Central memory CD8-positive, alpha-beta T cell (primary cell): ENCODE measurements around the gene FSTL3.
A peak's percentile ranks its signal among the peaks of the same experiment; 100 is the strongest.

Source experiments
- ATAC-seq: fragments of 150-1000 bp; cut with Tn5 transposase; replicated peaks from 2 replicates; pipeline ENCODE4 v1.10.0; 2022; ENCODE audit warnings: mild to moderate bottlenecking, moderate FRiP score, moderate number of reproducible peaks; ENCODE audit not compliant: poor library complexity, severe bottlenecking; ENCODE audit errors: extremely low read depth
- DNase-seq, 2 donors: peaks; one replicate each; pipeline ENCODE4 v3.0.0; 2021; ENCODE audit warnings: low spot score in 2 of 2
- H3K27ac Mint-ChIP-seq: one replicate; pipeline ENCODE4 v1.8.0; 2022; ENCODE audit warnings: low read depth, mild to moderate bottlenecking, moderate library complexity, mixed read lengths
- H3K27me3 Mint-ChIP-seq: one replicate; pipeline ENCODE4 v1.8.0; 2022; ENCODE audit warnings: mixed read lengths
- H3K36me3 Mint-ChIP-seq: one replicate; pipeline ENCODE4 v1.8.0; 2022; ENCODE audit warnings: mild to moderate bottlenecking, moderate library complexity, mixed read lengths; ENCODE audit not compliant: insufficient read depth
- H3K4me1 Mint-ChIP-seq: one replicate; pipeline ENCODE4 v1.8.0; 2022; ENCODE audit warnings: mixed read lengths
- H3K4me3 Mint-ChIP-seq: one replicate; pipeline ENCODE4 v1.8.0; 2022; ENCODE audit warnings: mild to moderate bottlenecking, moderate library complexity, mixed read lengths
- H3K9me3 Mint-ChIP-seq: one replicate; pipeline ENCODE4 v1.8.0; 2022; ENCODE audit warnings: mixed read lengths

FSTL3 gene

GRCh38 chr19:639253-640160 is 36.7 kb upstream of the FSTL3 start, which contains the start of gene FGF22:
Gene FGF22, plus strand, starts transcription at chr19:639879. Its CDS starts 47 bp downstream, at chr19:639926.
- peak within 1 kb of the TSS; percentile 98 for H3K27ac Mint-ChIP-seq
- ATAC-seq (peak; percentile 95), DNase-seq (peak; percentile 84 to 90)
- H3K9me3 Mint-ChIP-seq, result no peaks in the 10 kb centered on the region
- H3K36me3 Mint-ChIP-seq, result peaks cover 5% of the 10 kb centered on the region
- no peaks in the 10 kb centered on the region for H3K27me3 Mint-ChIP-seq
- H3K4me3 Mint-ChIP-seq, result peak within 1 kb of the TSS; percentile 78
- peaks cover 20% of the 10 kb centered on the region for H3K4me1 Mint-ChIP-seq

GRCh38 chr19:640161-640558 is 36.0 kb upstream of the FSTL3 start:
- Mint-ChIP-seq H3K27ac (no peak overlapping the region), H3K4me1 (peaks cover 20% of the 10 kb centered on the region), H3K27me3 (no peaks in the 10 kb centered on the region), H3K9me3 (no peaks in the 10 kb centered on the region), H3K4me3 (peak overlapping the region; percentile 29), H3K36me3 (peaks cover 6% of the 10 kb centered on the region)
- DNase-seq (no peak), ATAC-seq (no peak)

GRCh38 chr19:640606-641189 is 35.5 kb upstream of the FSTL3 start:
- no peak for ATAC-seq
- peak overlapping the region; percentile 89 for H3K27ac Mint-ChIP-seq
- no peak overlapping the region for H3K4me3 Mint-ChIP-seq

GRCh38 chr19:641702-642101 is 34.5 kb upstream of the FSTL3 start:
- H3K9me3 Mint-ChIP-seq, result no peaks in the 10 kb centered on the region
- no peak overlapping the region for H3K4me3 Mint-ChIP-seq
- no peak for ATAC-seq
- H3K27ac Mint-ChIP-seq, result peak overlapping the region; percentile 89
- H3K4me1 Mint-ChIP-seq, result peaks cover 20% of the 10 kb centered on the region
- DNase-seq, result no peak
- peaks cover 14% of the 10 kb centered on the region for H3K36me3 Mint-ChIP-seq
- no peaks in the 10 kb centered on the region for H3K27me3 Mint-ChIP-seq

More at GRCh38 chr19:640606-641189, 35.5 kb upstream of the FSTL3 start:
- H3K27me3 Mint-ChIP-seq, result no peaks in the 10 kb centered on the region
- peaks cover 20% of the 10 kb centered on the region for H3K4me1 Mint-ChIP-seq
- H3K9me3 Mint-ChIP-seq, result no peaks in the 10 kb centered on the region
- no peak for DNase-seq
- H3K36me3 Mint-ChIP-seq, result peaks cover 10% of the 10 kb centered on the region

GRCh38 chr19:642767-643727 is 33.1 kb upstream of the FSTL3 start:
- Mint-ChIP-seq H3K27me3 (no peaks in the 10 kb centered on the region), H3K4me3 (no peak overlapping the region), H3K4me1 (peaks cover 16% of the 10 kb centered on the region), H3K27ac (no peak overlapping the region), H3K36me3 (peaks cover 16% of the 10 kb centered on the region), H3K9me3 (no peaks in the 10 kb centered on the region)
- DNase-seq, result no peak
- no peak for ATAC-seq

- Mint-ChIP-seq H3K27me3 (no peaks in the 10 kb centered on the region), H3K4me3 (no peak overlapping the region), H3K4me1 (peaks cover 16% of the 10 kb centered on the region), H3K36me3 (peaks cover 19% of the 10 kb centered on the region), H3K9me3 (no peaks in the 10 kb centered on the region), H3K27ac (no peak overlapping the region)
- ATAC-seq, result no peak
- no peak for DNase-seq
Measured at GRCh38 chr19:643736-644135, 32.5 kb upstream of the FSTL3 start.

GRCh38 chr19:644363-644762 is 31.8 kb upstream of the FSTL3 start:
- no peak for ATAC-seq
- no peaks in the 10 kb centered on the region for H3K9me3 Mint-ChIP-seq
- peaks cover 12% of the 10 kb centered on the region for H3K4me1 Mint-ChIP-seq
- H3K4me3 Mint-ChIP-seq, result no peak overlapping the region
- no peaks in the 10 kb centered on the region for H3K27me3 Mint-ChIP-seq
- H3K36me3 Mint-ChIP-seq, result peaks cover 21% of the 10 kb centered on the region
- DNase-seq, result no peak
- no peak overlapping the region for H3K27ac Mint-ChIP-seq

GRCh38 chr19:644789-645188 is 31.4 kb upstream of the FSTL3 start:
- peaks cover 23% of the 10 kb centered on the region for H3K36me3 Mint-ChIP-seq
- no peak for DNase-seq
- H3K27ac Mint-ChIP-seq, result no peak overlapping the region

GRCh38 chr19:645912-646778 is 30.0 kb upstream of the FSTL3 start:
- H3K27ac Mint-ChIP-seq, result no peak overlapping the region
- no peaks in the 10 kb centered on the region for H3K9me3 Mint-ChIP-seq
- H3K36me3 Mint-ChIP-seq, result peaks cover 32% of the 10 kb centered on the region
- H3K4me3 Mint-ChIP-seq, result peak overlapping the region; percentile 20
- H3K4me1 Mint-ChIP-seq, result no peaks in the 10 kb centered on the region
- H3K27me3 Mint-ChIP-seq, result no peaks in the 10 kb centered on the region
- DNase-seq (no peak), ATAC-seq (no peak)

More at GRCh38 chr19:644789-645188, 31.4 kb upstream of the FSTL3 start:
- peaks cover 9% of the 10 kb centered on the region for H3K4me1 Mint-ChIP-seq
- no peak overlapping the region for H3K4me3 Mint-ChIP-seq
- H3K27me3 Mint-ChIP-seq, result no peaks in the 10 kb centered on the region
- no peaks in the 10 kb centered on the region for H3K9me3 Mint-ChIP-seq
- no peak for ATAC-seq

- Mint-ChIP-seq H3K4me1 (no peaks in the 10 kb centered on the region), H3K36me3 (peaks cover 32% of the 10 kb centered on the region), H3K27ac (no peak overlapping the region), H3K4me3 (no peak overlapping the region), H3K27me3 (no peaks in the 10 kb centered on the region), H3K9me3 (no peaks in the 10 kb centered on the region)
- no peak for DNase-seq
- no peak for ATAC-seq
Measured at GRCh38 chr19:646779-647565, 29.2 kb upstream of the FSTL3 start.
